ENCODE data around the gene PRR36.

The PRR36 gene

GRCh38 chr19:7912697-7913564 is 38.7 kb upstream of the PRR36 start:
- DNase-seq: no peak

DNA sequence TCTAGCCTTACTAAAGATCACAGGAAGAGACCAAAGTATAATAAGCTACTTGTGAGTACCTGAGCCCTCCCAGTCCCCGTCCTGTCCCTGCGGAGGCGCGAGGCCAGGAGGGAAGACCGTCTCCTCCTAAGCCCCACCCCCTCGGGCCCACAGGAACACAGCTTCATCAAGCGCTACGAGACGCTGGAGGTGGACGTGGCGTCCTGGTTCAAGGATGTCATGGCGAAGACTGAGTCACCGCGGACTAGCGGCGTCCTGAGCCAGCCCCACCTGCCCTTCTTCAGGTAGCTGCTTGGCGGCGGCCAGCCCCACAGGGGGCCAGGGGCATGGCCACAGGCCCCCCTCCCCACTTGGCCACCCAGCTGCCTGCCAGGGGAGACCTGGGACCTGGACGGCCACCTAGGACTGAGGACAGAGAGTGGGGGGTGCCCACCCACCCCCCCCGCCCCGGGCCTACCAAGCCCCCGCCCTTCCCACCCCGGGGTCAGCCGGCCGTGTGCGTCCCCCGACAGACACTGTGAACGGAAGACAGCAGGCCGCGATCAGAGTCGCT is 38.0 kb upstream of the PRR36 start:
- no peak for DNase-seq

GRCh38 chr19:7911508-7912143 is 37.4 kb upstream of the PRR36 start:
- no peak for DNase-seq

DNA sequence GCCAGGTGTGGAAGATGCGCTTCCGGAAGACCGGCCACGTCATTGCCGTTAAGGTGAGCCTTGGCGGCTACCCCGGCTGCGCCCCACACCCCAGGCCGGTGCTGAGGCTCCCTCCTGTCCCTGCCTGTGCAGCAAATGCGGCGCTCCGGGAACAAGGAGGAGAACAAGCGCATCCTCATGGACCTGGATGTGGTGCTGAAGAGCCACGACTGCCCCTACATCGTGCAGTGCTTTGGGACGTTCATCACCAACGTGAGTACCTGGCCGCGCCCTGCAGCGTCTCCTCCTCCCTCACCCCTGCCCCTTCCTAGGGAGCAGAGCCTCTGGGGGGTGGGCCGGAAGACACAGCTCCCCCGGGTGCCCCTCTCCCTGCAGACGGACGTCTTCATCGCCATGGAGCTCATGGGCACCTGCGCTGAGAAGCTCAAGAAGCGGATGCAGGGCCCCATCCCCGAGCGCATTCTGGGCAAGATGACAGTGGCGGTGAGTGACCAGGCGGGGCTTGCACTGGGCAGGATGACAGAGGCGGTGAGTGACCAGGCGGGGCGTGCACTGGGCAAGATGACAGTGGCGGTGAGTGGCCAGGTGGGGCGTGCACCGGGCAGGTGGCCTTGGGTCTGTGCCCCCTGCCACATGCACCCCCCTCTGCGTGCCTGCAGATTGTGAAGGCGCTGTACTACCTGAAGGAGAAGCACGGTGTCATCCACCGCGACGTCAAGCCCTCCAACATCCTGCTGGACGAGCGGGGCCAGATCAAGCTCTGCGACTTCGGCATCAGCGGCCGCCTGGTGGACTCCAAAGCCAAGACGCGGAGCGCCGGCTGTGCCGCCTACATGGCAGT is 36.4 kb upstream of the PRR36 start:
- DNase-seq: no peak

DNA sequence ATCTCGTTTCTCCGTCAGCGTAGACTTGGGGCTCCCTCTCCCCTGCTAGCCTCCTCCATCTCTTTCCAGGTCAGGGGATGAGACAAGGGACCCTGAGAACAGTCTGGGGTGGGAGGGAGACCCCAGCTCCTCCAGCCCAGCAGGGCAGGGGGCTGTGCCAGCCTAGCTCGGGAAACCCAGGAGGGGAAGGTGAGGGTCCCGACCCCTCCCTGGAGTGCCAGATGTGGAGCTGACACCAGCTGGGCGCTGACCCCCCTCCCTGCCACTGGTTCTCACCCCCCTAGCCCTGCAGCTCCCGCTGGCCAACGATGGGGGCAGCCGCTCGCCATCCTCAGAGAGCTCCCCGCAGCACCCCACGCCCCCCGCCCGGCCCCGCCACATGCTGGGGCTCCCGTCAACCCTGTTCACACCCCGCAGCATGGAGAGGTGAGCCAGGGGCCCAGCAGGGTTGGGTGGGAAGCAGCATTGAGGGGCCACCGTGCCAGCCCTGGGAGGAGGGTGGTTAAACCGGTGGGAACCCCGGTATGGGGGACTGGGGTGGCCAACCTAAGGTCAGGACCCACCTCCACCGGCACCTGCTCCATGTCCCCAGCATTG is 35.4 kb upstream of the PRR36 start:
- no peak for DNase-seq

DNA sequence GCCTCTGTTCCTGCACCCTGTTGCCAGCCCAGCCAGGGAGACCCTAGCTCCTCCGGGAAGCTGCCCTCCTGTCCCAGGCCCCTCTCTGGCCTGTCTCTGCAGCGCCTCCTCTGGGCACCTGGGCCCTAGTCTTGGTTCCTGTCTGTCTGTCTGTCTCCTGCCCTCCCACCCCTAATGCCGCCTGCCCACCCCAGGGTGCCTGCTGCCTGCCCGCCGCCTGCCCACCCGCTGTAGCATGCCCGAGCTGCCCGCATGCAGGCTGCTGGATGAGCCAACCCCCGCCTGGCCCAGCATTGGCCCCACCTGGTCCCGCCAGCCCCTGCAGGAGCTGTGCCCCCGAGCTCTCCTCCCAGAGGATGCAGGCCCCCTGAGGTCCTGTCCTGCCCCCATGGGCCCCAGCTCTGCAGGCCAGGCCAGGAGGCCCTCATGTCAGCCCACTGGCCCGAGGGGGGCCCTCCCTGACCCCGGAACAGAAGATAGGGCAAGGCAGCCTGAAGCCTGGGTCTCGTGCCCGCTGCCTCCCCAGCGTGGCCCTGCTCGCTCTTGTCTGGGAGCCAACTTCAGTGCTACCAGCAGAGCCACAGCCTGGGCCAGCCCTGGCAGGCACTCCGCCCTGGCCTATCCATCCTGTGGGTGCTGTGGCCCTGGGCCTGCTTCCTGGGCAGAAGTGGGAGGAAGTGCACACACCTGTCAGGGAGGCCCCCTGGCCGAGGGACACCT is 34.7 kb upstream of the PRR36 start:
- no peak for DNase-seq

DNA sequence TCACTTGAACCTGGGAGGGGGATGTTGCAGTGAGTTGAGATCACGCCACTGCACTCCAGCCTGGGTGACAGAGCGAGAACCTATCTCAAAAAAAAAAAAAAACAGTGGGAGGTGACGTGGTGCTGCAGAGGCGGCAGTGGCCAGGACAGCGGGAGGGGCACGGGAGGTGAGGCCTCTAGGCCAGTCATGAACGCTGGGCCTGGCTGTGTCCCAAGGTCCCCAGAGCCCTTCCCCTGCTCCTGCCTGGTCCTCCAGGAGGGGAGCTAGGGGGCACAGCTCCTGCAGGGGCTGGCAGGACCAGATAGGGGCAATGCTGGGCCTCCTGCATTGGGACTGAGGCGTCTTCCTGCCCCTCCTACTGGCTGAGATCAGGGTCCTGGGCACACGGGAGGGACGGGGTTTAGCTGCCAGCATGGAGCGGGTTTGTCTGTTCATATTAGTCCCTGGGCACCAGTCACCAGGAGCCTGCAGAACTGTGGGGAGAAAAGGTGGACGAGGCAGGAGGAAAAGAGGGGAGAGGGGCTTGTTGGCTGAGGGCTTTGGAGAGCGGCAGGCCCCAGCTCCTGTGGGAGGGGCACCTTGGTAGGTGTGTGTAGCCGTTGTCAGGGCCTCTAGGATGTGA is 34.0 kb upstream of the PRR36 start:
- no peak for DNase-seq

GRCh38 chr19:7907544-7907943 is 33.4 kb upstream of the PRR36 start:
- no peak for DNase-seq

DNA sequence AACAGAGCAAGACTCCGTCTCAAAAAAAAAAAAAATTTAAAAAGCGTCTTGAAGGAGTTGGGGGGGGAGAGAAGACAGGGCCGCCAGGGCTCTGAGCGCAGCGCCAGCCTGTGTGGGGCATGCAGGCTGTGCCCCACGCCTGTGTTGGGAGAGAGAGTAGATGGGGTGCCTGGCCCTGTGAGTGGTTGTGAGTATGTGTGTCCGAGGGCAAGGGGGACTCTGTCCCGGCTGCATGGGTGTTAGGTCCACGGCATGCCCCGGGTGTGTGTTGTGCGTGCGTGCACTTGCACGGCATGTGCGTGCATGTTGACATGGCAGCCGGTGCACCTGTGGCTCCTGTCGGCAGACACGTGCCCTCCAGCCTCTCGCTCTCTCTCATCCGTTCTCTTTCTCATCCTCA is 32.9 kb upstream of the PRR36 start:
- no peak for DNase-seq

DNA sequence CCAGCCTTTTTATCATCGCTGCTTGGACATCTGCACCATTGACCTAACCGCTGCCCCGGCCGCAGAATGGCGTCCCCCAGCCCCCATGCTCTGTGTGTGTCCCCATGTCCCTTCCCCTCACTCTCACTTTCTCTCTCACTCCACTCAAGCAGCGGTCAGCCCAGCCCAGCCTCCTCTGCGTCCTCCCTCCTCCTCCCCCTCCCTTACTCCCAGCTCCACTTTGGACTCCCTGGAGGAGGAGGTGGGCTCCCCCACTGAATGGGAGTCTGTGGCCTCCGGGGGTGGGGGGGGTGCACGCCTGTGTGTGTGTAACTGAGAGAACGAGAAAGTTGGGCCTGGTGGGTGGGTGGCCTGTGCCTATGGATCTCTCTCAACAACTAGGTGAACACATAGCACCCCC is 31.7 kb upstream of the PRR36 start:
- DNase-seq: no peak

- no peak for DNase-seq
These were observed 31.1 kb upstream of the PRR36 start for GRCh38 chr19:7905268-7905667.

DNA sequence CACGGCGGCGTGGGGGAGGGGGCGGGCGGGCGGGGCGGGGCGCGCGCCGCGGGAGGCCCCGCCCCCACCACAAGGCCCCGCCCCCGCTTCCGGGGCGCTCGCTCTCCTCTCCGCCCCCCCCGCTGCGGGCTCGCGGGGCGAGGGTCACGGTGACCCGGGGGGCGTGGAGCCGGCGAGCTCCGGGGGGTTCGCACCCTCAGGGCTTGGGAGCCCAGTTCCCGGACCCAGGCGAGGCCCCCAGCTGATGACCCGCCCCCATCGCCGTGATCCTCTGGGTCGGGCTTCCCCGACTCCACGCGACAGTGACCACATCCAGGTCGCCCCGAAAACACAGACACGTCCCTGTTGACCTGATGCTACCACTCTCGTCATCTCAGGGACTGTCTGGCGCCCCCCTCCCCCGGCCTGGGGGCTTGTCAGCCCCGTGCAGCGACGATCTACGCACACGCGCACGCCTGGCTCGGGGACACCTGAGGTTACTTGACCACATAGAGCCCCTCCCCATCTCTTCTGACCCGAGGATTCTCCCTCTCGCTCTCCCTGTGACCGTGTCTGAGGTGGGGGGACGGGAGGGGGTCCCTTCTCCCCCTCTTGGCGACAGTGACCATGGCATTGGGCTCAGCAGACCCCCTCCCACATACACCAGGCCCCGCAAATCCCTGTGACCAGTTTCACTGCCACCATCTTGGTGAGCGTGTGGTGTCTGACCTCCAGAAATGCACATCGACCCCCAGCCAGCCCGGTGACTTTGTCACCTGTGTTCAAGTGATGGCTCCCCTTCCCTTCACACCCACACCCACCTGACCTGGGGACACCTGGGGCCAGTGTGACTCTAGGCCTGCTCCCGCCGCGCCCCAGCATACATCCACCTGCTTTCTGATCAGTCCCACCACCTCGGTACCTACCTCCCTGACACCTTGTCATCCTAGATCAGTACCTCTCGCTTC is 30.2 kb upstream of the PRR36 start:
- no peak for DNase-seq

DNA sequence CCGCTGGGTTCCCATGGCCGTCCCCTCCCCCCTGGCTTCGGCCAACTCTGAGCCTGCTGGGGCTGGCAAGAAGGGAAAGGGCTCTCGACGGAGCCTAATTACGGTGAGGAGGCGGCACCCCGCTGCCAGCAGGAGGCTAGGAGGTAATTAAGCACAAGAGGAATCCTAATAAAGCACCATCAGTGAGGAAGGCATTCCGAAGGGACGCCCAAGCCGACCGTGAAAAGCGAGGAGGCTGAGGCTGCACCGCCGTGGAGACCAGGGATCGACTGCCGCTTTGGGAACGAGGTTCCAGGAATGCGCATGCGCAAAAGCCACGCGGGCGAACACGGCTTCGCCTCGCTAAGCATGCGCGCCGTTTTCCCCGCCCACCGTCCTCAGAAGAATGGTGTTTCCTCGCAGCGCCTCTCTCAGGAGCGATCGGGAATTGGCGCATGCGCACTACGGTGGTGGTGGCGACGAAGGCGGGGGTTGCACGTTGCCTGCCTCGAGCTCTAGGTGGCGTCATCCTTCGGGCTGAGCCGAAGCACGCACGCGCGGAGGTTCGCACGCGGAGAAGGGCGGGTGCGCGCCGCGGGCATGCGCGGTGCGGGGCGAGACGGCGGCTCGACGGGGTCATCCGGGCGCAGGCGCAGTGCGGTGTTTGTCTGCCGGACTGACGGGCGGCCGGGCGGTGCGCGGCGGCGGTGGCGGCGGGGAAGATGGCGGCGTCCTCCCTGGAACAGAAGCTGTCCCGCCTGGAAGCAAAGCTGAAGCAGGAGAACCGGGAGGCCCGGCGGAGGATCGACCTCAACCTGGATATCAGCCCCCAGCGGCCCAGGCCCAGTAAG is 29.3 kb upstream of the PRR36 start, which contains the start of gene MAP2K7:
TSS of gene MAP2K7 (plus strand) at position 634 of the 830 bp plus-strand sequence. CDS start at position 702, 68 bp downstream.
- DNase-seq: peak; percentile 99

- peak; percentile 16 for DNase-seq
These were observed 28.6 kb upstream of the PRR36 start for GRCh38 chr19:7902796-7903243.

DNA sequence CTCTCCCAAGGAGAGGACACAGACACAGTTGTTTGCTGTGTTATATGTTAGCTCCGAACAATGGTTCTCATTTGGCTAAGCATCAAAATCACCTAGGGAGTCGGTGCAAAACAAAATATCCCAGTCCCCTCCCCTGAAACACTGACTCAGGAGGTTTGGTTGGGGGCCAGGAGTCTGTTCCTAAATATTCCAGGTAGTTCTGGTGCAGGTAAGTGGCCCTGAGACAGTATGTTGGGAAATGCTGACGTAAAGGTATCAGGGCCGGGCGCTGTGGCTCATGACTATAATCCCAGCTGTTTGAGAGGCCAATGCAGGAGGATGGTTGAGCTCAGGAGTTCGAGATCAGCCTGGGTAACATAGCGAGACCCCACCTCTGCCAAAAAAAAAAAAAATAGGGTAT is 27.1 kb upstream of the PRR36 start:
- no peak for DNase-seq

DNA sequence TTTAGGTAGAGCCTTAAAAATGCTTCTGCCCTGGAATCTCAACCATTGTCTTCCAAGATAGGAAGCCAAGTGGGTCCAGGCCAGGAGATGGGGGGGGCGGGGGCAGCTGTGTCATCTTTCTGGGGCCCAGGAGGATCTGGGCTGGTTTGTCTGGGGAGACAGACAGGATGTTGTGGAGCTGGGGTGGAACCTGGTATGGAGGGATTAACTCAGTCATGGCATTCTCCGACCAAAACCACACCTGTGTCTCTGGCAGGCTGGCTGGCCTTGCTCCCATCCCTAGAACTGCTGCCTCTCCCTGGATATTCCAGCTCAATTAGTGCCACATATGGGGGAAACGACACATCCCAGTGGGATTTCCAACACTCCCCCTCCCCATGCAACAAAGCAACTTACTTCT is 26.7 kb upstream of the PRR36 start:
- DNase-seq: no peak

DNA sequence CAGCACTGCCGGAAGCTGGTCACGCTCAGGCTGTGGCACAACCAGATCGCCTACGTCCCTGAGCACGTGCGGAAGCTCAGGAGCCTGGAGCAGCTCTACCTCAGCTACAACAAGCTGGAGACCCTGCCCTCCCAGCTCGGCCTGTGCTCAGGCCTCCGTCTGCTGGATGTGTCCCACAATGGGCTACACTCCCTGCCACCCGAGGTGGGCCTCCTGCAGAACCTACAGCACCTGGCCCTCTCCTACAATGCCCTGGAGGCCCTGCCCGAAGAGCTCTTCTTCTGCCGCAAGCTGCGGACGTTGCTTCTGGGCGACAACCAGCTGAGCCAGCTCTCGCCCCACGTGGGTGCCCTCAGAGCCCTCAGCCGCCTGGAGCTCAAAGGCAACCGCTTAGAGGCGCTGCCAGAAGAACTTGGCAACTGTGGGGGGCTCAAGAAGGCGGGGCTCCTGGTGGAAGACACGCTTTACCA is 26.2 kb upstream of the PRR36 start:
- no peak for DNase-seq

- DNase-seq: no peak
These were observed 25.7 kb upstream of the PRR36 start for GRCh38 chr19:7899751-7900378.

- no peak for DNase-seq
These were observed 24.8 kb upstream of the PRR36 start for GRCh38 chr19:7898967-7899366.

All from DMS79 treated with DMSO at 0.1 percent for 48 hours (cell line).